Measurements from ENCODE around the gene ZNF548.
"Not testable (repeated sequence)": the region's sequence is repeated elsewhere in the genome, so short reads cannot be mapped to it uniquely, and the experiment has no call there.

ZNF548 gene

DNA sequence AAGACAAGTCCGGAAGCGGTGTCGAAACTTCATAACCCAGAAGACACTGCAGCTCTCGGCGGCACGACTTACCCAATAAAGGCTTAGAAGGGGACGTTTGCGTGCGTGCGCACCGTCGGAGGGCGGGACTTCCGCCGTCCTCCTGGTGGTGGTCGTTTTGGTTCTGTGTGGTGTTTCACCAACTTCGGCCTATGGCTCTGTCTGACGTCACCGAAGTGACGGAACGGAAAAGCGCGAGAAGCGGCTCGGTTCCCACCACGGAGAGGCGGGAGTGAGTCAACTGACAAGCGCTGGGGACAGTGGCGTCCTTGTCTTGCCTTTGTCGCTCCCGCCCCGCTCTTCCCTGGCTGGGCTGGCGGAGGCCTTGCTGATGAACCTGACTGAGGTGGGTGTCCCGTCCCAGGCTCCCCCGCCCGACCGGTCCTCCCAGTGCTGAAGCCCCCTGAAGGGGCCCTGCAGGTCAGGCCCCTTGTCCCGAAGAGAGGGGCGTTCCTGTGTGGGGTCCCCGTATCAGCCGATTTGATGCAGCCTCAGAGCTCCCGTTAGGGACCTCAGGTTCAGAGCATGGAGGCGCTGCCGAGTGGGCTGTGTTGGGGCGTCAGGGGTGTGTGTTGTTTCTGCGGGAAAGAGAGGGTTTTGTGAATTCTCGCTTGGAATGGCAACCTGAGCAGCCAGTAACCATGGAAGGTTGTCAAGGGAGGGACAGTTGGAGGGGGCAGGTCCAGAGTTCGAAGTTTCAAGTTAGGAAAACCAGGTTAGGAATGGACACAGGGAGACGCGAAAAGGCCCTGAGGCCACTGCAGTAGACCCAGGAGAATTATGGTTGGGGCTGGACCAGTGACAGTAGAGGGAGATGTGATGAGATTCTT lies at the start of gene ZNF548:
Gene ZNF548, plus strand, starts transcription at position 125 of the 869 bp plus-strand sequence. Its CDS starts 246 bp downstream, at position 371.
- FAIRE-seq: peak; percentile 95

DNA sequence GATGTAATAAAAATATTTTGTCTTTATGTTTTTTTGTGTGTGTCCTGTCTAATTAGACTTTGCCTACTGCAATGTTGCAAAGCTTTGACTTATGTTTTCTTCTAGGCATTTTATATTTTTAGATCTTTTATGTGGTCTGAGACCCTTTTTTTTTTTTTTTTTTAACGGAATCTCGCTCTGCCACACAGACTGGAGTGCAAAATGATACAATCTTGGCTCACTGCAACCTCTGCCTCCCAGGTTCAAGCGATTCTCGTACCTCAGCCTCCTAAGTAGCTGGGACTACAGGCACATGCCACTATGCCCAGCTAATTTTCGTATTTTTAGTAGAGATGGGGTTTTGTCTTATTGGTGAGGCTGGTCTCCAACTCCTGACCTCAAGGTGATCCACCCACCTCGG lies 47.1 kb upstream of the ZNF548 start:
- no peak for FAIRE-seq

DNA sequence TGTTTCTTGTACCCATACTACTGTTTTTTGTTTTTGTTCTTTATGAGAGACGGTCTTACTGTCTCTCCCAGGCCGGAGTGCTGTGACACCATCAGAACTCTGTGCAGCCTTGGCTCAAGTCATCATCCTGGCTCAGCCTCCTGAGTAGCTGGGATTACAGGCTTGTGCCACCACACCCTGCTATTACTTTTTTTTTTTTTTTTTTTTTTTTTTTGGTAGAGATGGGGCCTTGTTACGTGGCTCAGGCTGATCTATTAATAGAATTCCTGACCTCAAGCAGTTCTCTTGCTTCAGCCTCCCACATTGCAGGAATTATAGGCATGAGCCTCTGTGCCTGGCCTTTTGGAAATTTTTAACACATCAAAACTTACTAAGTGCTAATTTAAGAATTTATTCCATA lies 41.5 kb upstream of the ZNF548 start:
- no peak for FAIRE-seq

DNA sequence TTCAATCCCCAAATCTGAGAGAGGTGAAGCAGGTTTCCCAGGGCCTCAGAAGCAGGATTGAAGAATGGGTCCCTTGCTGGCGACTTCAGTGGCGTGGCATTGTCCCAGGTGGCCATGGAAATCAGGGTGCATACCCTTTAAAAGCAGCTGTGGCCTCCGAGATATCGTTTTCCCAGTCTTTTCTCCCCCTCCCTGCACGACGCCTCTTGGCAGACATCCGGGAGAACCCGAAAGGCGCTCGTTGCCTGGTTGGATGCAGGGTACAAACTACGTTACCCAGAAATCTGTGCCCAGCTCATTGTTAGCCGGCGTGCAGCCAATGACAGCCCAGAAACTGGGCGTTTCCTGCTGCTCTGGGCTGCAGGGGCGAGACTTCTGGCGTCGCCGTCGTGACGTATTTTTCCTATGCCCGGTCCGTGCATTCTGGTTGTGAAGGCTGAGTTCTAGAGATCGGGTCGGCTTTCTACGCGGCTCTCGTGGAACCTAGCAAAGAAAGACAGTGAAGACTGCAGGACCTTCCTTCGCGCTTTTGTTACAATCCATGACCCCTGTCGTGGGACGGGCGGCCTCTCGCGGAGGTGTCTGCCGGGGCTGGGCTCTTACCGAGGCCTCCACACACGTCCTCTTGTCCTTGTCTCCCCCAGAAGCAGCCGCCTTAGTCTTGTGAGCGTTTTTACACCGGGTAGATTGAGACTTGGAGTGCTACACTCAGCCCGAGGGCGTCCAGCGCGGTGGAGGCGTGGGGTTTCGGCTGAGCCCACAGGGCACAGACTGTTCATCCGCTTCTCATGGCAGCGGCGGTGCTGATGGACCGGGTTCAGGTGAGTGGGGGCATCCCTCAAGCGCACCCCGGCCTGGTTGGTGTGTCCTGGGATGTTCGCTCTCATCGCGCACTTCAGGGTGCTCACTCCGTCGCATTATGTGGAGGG lies 38.5 kb upstream of the ZNF548 start, which contains the start of gene ZNF304:
Gene ZNF304, plus strand, starts transcription at position 395 of the 929 bp plus-strand sequence. Its CDS starts 394 bp downstream, at position 789.
- FAIRE-seq: peak; percentile 95

DNA sequence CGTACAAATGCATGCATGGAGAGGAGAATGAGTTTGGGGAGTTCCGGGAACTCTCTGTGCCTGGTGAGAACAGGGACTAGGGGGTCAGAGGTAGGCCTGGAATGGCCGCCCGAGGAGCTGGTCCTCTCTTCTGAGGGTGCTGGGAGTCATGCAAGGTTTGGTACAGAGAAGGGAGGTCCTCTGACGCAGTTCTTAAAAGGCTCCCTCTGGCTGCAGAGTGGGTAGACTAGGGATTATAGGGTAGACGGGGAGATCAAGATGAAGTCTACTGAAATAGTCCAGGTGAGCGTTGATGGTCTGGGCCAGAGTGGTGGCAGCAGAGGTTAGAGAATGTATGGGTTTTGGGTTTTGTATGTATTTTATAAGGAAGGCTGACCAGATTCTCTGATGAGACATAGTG lies 37.8 kb upstream of the ZNF548 start:
- no peak for FAIRE-seq

DNA sequence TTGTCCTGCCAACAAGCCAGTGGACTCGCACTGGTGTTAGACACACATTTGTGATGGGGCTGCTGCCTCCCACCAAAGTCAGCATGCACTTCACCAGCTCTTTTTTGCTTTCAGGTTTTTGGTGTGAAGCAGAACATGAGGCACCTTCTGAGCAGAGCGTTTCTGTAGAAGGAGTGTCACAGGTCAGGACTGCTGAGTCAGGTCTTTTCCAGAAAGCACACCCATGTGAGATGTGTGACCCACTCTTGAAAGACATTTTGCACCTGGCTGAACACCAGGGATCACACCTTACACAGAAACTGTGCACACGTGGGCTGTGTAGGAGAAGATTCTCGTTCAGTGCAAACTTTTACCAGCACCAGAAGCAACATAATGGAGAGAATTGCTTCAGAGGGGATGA lies 33.7 kb upstream of the ZNF548 start:
- FAIRE-seq: no peak

DNA sequence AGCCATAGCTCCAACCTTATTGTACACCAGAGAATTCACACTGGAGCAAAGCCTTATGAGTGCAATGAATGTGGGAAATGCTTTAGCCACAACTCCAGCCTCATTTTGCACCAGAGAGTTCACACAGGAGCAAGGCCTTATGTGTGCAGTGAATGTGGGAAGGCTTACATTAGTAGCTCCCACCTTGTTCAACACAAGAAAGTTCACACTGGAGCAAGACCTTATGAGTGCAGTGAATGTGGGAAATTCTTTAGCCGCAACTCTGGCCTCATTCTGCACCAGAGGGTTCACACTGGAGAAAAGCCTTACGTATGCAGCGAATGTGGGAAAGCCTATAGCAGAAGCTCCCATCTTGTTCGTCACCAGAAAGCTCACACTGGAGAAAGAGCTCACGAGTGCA lies 32.2 kb upstream of the ZNF548 start:
- FAIRE-seq: no peak

DNA sequence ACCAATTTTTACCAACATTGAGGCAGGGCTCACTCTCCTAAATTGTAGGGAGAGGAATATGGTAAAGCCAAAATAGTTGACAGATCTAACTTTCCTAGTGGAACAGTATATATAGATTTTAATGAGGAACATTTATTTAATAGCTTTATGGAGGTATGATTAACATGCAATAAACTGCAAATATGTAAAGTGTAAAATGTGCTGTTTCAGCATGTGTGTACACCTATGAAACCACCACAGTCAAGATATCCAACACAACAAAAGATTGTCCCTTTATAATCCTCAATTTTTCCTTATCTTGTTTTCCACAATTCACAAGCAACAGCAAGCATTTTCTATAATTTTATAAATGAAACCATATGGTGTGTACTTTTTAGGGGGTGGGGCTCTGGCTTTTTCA lies 30.4 kb upstream of the ZNF548 start:
- FAIRE-seq: no peak

DNA sequence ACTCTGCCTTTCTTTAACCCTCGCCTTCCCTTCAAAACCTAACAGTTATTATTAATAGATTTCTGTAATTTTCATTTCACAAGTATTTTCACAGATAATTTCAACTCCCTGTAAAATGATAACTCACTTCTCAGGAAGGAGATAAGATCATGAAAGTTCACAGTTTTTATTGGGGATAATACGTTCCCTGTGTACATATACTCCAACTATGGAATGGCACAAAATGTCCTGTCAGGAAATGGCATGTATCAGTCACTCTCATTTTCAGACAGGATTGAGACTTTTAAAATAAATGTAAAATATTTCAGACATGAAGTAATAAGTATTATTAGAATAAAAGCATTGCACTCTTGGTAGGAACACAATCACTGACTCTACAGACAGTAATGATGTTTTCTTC lies 27.2 kb upstream of the ZNF548 start:
- FAIRE-seq: no peak

DNA sequence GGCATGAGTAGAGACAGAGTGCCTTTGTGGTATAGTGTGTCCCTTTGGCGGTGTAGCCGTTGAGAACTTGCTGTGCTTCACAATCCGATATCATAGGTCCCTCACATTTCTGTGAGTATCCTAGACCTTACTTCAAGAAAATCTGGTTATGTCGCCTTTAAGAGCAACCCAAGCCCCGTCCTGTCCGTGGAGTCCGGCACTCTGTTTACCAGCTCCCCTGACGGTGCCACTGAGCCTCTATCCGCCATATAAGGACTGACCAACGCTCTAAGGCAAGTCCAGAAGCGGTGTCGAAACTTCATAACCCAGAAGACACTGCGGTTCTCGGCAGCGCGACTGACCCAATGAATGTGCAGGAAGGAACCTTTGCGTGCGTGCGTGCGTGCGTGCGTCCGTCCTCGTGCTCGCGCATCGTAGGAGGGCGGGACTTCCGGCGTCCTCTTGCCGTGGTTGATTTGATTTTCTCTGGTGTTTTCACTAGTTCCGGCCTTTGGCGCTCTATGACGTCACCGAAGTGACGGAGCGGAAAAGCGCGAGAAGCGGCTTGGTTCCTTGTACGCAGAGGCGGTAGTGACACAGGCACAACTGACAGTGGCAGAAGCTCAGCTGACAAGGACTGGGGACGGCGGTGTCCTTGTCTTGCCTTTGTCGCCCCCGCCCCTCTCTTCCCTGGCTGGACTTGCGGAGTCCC lies 26.5 kb upstream of the ZNF548 start, which contains the start of the genes TRAPPC2B and ZNF547:
Gene TRAPPC2B, plus strand, starts transcription at position 555 of the 691 bp plus-strand sequence. CDS start 1,283 bp downstream, outside the sequence.
Gene ZNF547, plus strand, starts transcription at position 555 of the 691 bp plus-strand sequence. CDS start 5,005 bp downstream, outside the sequence.
- FAIRE-seq: peak; percentile 99

DNA sequence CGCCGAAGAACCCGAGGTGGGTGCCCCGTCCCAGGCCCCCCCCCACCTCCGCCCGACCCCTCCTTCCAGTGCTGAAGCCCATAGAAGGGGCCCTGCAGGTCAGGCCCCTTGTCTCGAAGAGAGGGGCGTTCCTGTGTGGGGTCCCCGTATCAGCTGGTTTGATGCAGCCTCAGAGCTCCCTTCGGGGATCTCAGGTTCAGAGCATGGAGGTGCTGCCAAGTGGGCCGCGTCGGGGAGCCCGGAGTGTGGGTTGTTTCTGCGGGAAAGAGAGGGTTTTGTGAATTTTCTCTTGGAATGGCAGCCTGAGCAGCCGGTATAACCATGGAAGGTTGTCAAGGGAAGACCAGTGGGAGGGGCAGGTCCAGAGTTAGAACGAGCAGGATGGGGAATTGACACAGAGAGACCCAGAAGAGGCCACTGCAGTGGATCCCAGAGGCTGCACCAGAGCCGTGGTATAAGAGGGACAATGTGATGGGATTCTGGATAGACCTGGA lies 25.9 kb upstream of the ZNF548 start:
- FAIRE-seq: no peak

DNA sequence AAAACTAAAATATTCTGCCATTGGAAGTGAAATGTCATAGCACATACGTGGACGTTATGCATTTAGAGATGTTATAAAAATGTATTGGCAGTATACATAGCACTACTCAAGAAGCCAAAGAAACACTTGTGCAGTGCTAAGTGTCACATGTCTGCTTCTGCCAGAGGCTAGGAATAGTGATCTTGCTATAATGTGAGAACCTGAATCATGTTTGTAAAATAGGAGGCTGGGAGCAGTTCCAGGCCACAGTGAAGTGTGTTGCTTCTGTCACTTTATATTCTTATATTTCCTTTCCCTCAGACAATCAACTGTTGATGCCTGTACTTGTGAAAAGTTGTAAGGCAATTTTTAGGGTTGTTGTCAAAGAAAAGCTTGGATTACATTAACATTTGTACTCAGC lies 22.9 kb upstream of the ZNF548 start:
- no peak for FAIRE-seq

DNA sequence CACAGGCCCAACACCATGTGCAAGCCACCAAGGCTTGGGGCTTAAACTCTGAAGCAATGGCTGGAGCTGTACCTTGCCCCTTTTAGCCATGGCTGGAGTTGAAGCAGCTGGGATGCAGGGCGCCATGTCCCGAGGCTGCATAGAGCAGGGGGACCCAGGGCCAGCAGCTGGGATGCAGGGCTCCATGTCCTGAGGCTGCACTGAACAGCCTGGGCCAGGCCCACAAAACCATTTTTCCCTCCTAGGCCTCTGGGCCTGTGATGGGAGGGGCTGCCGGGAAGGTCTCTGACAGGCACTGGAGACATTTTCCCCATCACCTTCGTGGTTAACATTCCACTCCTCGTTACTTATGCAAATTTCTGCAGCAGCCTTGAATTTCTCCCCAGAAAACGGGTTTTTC lies 15.5 kb upstream of the ZNF548 start:
- no peak for FAIRE-seq

DNA sequence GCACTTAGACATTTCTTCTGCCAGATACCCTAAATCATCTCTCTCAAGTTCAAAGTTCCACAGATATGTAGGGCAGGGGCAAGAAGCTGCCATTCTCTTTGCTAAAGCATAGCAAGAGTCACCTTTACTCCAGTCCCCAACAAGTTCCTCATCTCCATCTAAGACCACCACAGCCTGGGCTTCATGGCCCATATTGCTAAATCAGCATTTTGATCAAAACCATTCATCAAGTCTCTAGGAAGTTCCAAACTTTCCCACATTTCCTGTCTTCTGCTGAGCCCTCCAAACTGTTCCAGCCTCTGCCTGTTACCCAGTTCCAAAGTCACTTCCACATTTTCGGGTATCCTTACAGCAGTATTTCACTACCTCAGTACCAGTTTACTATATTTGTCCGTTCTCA lies 15.0 kb upstream of the ZNF548 start:
- FAIRE-seq: not testable (repeated sequence)

DNA sequence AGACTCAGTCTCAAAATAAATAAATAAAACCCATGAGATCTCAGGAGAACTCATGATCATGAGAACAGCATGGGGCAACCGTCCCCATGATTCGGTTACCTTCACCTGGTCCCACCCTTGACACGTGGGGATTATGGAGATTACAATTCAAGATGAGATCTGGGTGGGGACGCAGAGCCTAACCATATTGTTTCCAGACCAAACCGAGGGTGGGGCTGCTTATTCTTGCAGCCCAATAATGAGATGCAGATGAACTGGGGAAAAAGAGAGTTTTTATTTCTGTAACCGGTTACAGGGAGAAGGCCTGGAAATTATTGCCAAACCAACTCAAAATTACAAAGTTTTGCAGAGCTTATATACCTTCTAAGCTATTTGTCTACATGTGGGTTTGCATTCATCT lies 13.5 kb upstream of the ZNF548 start:
- FAIRE-seq: no peak

DNA sequence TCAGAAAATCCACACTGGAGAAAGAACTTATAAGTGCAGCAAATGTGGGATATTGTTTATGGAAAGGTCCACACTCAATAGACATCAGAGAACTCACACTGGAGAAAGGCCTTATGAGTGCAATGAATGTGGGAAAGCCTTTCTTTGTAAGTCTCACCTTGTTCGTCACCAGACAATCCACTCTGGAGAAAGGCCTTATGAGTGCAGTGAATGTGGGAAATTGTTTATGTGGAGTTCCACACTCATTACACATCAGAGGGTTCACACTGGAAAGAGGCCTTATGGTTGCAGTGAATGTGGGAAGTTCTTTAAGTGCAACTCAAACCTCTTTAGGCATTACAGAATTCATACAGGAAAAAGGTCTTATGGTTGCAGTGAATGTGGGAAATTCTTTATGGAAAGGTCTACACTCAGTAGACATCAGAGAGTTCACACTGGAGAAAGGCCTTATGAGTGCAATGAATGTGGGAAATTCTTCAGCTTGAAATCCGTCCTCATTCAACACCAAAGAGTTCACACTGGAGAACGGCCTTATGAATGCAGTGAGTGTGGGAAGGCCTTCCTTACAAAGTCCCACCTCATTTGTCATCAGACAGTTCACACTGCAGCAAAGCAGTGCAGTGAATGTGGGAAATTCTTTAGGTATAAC lies 12.0 kb upstream of the ZNF548 start:
- FAIRE-seq: no peak

DNA sequence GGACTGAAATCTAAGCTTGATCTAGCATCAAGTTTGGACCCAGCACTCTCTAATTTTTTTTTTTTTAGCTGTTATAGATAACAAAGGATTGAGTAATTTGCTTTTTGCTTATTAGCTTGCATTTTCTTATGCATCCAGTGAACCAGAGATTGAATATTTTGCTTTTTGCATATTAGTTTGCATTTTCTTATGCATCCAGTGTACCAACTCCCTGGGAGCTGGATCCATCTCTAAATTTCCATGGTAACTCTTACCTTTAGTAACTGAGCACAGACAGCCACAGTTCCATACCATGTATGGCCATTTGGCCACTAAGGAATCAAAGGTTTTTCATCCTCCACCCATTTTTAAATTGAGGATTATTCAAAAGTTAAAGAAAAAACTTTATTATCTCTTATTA lies 8.7 kb upstream of the ZNF548 start:
- FAIRE-seq: no peak

DNA sequence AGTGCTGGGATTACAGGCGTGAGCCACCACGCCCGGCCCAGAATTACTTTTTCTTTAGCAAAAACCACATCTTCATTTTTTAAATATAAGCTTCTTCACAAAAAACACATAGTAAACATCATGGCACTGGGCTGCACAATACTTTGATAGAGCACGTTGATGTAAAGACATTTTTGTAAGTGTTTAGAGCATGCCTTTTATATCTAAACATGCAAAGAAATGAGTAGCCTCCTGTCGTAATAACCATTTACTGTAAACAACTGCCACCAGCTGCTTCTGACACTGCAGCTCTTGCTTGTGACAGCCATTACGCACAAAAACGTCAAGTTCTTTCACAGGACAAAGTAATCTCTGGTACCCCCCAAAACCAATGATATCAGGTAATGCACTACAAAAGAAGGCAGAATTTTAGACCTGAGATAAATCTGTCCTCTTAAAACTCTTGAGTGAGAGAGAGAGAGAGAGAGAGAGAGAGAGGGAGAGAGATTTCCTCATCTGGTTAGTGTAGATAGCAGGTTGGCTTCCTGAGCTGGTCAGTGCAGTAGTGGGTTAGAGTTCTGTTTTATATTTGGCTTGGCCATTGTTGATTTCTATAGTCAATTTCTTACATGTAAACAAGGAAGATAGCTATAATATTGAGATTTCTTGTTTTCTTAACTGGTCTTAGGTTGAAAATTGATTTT lies 6.7 kb upstream of the ZNF548 start:
- FAIRE-seq: no peak

DNA sequence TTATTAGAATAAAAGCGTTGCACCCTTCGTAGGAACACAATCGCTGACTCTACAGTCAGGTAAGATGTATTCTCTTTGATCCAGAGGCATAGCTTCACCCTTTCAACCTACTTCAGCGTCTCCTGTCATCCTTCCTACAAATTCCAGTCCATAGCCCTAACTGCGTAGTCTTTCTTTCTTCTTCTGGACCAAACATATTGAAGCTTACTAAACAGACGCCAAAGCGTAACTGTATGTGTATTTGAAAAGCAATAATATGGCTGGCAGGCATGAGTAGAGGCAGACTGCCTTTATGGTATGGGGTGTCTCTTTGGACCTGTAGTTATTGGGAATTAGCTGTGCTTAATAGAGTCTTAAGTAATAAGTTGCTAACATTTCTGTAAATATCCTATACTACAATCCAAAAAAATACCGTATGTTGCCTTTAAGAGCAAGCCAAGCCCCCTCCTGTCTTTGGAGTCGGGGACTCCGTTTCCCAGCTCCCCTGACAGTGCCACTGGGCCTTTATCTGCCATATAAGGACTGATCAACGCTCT lies 392 bp upstream of the ZNF548 start:
- FAIRE-seq: no peak

DNA sequence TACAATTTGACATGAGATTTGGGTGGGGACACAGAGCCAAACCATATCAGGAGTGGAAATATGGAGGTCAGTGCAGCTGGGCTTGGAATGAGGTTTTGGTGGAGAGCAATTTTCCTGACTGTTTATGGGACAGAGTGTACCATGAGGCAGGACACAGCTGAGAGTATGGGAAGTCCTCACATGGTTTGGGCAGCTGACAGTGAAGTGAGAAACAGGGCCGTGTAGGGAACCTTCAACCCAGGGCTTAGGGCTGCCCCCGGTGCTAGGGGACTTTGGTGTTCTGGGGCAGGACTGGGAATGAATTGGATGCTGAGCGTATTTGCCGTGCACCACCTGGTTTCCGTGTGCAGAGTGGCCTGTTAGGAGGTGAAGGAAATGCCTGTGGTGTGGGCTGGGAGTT lies 6.1 kb downstream of the ZNF548 start:
- no peak for FAIRE-seq

DNA sequence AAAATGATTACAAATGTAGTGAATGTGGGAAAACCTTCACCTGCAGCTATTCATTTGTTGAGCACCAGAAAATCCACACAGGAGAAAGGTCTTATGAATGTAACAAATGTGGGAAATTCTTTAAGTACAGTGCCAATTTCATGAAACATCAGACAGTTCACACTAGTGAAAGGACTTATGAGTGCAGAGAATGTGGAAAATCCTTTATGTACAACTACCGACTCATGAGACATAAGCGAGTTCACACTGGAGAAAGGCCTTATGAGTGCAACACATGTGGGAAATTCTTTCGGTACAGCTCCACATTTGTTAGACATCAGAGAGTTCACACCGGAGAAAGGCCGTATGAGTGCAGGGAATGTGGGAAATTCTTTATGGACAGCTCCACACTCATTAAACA lies 9.2 kb downstream of the ZNF548 start:
- no peak for FAIRE-seq
